Vagina (tissue), 2 donors: Measurements from ENCODE around the gene RBPJL. TPM values are rescaled to one million over a fixed set of nuclear protein-coding genes. Genes with fewer than 3 reads are reported as not detected.

Experiments used
- DNase-seq, 2 donors: peaks; one replicate each; pipeline ENCODE4 v3.0.0-alpha.2; 2017; ENCODE audit errors: extremely low spot score in 2 of 2
- H3K27ac ChIP-seq: fragments of 200-600 bp; sonication (generic); one replicate; pipeline ENCODE4 v1.5.1; 2019
- H3K27me3 ChIP-seq: fragments of 200-600 bp; sonication (generic); one replicate; pipeline ENCODE4 v1.5.1; 2019
- H3K36me3 ChIP-seq, 2 donors: fragments of 200-600 bp; sonication (generic); one replicate each; pipeline ENCODE4 v1.5.1; 2017 to 2019
- H3K4me1 ChIP-seq: fragments of 200-600 bp; sonication (generic); one replicate; pipeline ENCODE4 v1.5.1; 2019
- H3K4me3 ChIP-seq, 2 donors: fragments of 200-600 bp; sonication (generic); 1 replicate in 1 of 2; 2 replicates in 1 of 2; pipeline ENCODE4 v1.5.1; 2016 to 2019
- H3K9me3 ChIP-seq: fragments of 200-600 bp; sonication (generic); one replicate; pipeline ENCODE4 v1.5.1; 2019
- POLR2A ChIP-seq, 2 donors: fragments of 450-650 bp; IDR thresholded peaks; one replicate each; pipeline ENCODE4 v1.6.1; 2017; ENCODE audit warnings: antibody characterized with exemption in 2 of 2, mild to moderate bottlenecking in 2 of 2, moderate library complexity in 2 of 2
- POLR2AphosphoS5 ChIP-seq, 2 donors: sonication (generic); formaldehyde crosslinking; IDR thresholded peaks; one replicate each; pipeline ENCODE4 v1.9.0; 2017; ENCODE audit warnings: antibody characterized with exemption in 2 of 2, mild to moderate bottlenecking in 2 of 2, low read depth in 1 of 2; ENCODE audit not compliant: insufficient read depth in 1 of 2
- intact Hi-C: fragments of 100-400 bp; cut with DNase I; formaldehyde crosslinking; loops from one replicate; pipeline ENCODE4 v1.15.1; 2023
- total RNA-seq: library from RNA; depleted of rRNA; stranded (reverse); fragments of >200 nt; gene quantifications from one replicate; pipeline ENCODE4 v1.2.3, GENCODE V29; 2016
- TF ChIP-seq, protein P1 (sequence below), 3 experiments: fragments of 450-650 bp in 2 of 3; fragments of 200-600 bp in 1 of 3; sonication (generic) in 1 of 3; IDR thresholded peaks; one replicate each; pipeline ENCODE4 v1.5.1; 2017 to 2019; ENCODE audit warnings: antibody characterized with exemption in 3 of 3, mild to moderate bottlenecking in 2 of 3, moderate library complexity in 2 of 3

The RBPJL gene
- total RNA-seq, 1 donor from 2014 or later = not detected

DNA sequence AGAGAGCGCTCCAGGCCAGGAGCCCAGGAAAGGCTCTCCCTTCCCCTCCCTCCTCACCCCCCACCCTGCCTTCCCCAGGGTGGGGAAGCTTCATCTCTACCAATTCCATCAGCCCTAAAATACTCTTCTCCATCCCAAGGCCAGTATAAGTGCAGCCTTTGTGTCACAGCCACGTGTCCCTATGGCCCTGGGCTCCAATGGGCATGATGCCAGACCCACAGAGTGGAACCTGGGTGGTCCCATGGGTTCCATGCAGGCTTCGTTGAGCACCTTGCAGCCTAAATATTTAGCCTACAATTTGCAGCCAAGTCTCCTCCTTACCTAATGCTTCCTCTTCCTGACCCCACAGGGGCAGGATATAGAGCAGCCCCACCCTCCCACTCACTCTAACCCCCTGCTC, 2.4 kb downstream of the RBPJL start:
- H3K36me3 ChIP-seq = no peaks in the 10 kb centered on the region
- no peak overlapping the region for H3K4me3 ChIP-seq
- intact Hi-C loops = no loop called here
- H3K9me3 ChIP-seq = no peaks in the 10 kb centered on the region
- no peak for DNase-seq
- peaks cover 18% of the 10 kb centered on the region for H3K4me1 ChIP-seq
- H3K27me3 ChIP-seq = no peaks in the 10 kb centered on the region
- TF ChIP-seq POLR2AphosphoS5 (IDR thresholded peaks at IDR 0.05; ENCODE audit: insufficient read depth in 1 of 2, low read depth in 1 of 2) (no peak), POLR2A (IDR thresholded peaks at IDR 0.05) (no peak)
- TF ChIP-seq, protein P1, sequence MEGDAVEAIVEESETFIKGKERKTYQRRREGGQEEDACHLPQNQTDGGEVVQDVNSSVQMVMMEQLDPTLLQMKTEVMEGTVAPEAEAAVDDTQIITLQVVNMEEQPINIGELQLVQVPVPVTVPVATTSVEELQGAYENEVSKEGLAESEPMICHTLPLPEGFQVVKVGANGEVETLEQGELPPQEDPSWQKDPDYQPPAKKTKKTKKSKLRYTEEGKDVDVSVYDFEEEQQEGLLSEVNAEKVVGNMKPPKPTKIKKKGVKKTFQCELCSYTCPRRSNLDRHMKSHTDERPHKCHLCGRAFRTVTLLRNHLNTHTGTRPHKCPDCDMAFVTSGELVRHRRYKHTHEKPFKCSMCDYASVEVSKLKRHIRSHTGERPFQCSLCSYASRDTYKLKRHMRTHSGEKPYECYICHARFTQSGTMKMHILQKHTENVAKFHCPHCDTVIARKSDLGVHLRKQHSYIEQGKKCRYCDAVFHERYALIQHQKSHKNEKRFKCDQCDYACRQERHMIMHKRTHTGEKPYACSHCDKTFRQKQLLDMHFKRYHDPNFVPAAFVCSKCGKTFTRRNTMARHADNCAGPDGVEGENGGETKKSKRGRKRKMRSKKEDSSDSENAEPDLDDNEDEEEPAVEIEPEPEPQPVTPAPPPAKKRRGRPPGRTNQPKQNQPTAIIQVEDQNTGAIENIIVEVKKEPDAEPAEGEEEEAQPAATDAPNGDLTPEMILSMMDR (IDR thresholded peaks at IDR 0.05) = no peak
- no peak overlapping the region for H3K27ac ChIP-seq

- Histone ChIP-seq H3K4me3 (no peak overlapping the region), H3K27ac (no peak overlapping the region), H3K4me1 (peaks cover 18% of the 10 kb centered on the region), H3K27me3 (no peaks in the 10 kb centered on the region), H3K9me3 (no peaks in the 10 kb centered on the region), H3K36me3 (no peaks in the 10 kb centered on the region)
- intact Hi-C loops = no loop called here
- TF ChIP-seq POLR2A (IDR thresholded peaks at IDR 0.05) = no peak
- TF ChIP-seq POLR2AphosphoS5 (IDR thresholded peaks at IDR 0.05; ENCODE audit: insufficient read depth in 1 of 2, low read depth in 1 of 2) = no peak
- TF ChIP-seq, protein P1 (IDR thresholded peaks at IDR 0.05) = peak; percentile 49 to 65 (median 55)
- no peak for DNase-seq
Measured at GRCh38 chr20:45311589-45312211, 5.1 kb downstream of the RBPJL start.

DNA sequence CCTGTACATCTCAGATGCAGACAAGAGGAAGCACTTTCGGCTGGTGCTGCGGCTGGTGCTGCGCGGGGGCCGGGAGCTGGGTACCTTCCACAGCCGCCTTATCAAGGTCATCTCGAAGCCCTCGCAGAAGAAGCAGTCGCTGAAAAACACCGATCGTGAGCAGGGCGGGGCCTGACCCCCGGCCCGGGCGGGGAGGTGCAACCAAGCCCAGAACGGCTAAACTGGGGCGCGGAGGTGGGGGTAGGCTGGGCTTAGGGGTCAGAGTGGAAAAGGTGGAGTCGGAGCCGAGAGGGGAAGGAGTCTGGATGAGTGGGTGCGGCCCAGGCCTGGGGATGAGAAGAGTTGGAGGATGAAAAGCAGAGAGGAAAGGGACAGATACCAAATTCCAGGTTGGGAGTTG, 5.6 kb downstream of the RBPJL start:
- TF ChIP-seq POLR2AphosphoS5 (IDR thresholded peaks at IDR 0.05; ENCODE audit: insufficient read depth in 1 of 2, low read depth in 1 of 2) = no peak
- no peak for TF ChIP-seq POLR2A (IDR thresholded peaks at IDR 0.05)
- TF ChIP-seq, protein P1 (IDR thresholded peaks at IDR 0.05) = no peak
- H3K4me1 ChIP-seq = peaks cover 18% of the 10 kb centered on the region
- H3K4me3 ChIP-seq = no peak overlapping the region
- no peaks in the 10 kb centered on the region for H3K9me3 ChIP-seq
- no peaks in the 10 kb centered on the region for H3K36me3 ChIP-seq
- intact Hi-C loops = no loop called here
- no peak for DNase-seq
- H3K27ac ChIP-seq = no peak overlapping the region
- H3K27me3 ChIP-seq = no peaks in the 10 kb centered on the region

- no peak overlapping the region for H3K27ac ChIP-seq
- no peaks in the 10 kb centered on the region for H3K27me3 ChIP-seq
- TF ChIP-seq, protein P1 (IDR thresholded peaks at IDR 0.05) = no peak
- TF ChIP-seq POLR2AphosphoS5 (IDR thresholded peaks at IDR 0.05; ENCODE audit: insufficient read depth in 1 of 2, low read depth in 1 of 2) (no peak), POLR2A (IDR thresholded peaks at IDR 0.05) (no peak)
- H3K4me3 ChIP-seq = no peak overlapping the region
- H3K36me3 ChIP-seq = no peaks in the 10 kb centered on the region
- intact Hi-C loops = no loop called here
- H3K4me1 ChIP-seq = peaks cover 15% of the 10 kb centered on the region
- no peak for DNase-seq
- H3K9me3 ChIP-seq = no peaks in the 10 kb centered on the region
Measured at GRCh38 chr20:45313065-45313695, 6.5 kb downstream of the RBPJL start.

DNA sequence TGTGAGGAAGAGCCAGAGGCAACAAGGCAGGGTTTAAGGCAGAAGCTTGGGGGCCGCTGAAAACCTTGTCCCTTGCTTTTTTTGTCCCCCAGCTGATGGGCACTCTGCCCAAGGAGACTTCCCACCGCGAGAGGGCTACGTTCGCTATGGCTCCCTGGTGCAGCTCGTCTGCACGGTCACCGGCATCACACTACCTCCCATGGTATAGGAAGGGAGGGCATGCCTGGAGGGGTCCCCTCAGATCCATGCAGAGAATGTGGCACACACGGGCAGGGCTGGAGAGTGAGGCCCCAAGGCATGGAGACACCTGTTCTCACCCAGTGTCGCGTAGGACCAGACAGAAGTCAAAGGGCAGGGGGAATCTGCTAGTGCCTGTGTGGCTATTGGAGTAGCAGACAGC, 7.3 kb downstream of the RBPJL start:
- Histone ChIP-seq H3K27me3 (no peaks in the 10 kb centered on the region), H3K9me3 (no peaks in the 10 kb centered on the region), H3K4me1 (peaks cover 7% of the 10 kb centered on the region), H3K36me3 (no peaks in the 10 kb centered on the region), H3K27ac (no peak overlapping the region), H3K4me3 (no peak overlapping the region)
- TF ChIP-seq, protein P1 (IDR thresholded peaks at IDR 0.05) = no peak
- TF ChIP-seq POLR2AphosphoS5 (IDR thresholded peaks at IDR 0.05; ENCODE audit: insufficient read depth in 1 of 2, low read depth in 1 of 2) (no peak), POLR2A (IDR thresholded peaks at IDR 0.05) (no peak)
- intact Hi-C loops = no loop called here
- DNase-seq = no peak
